HG03520 (cell line): ENCODE measurements around the gene ZNF747.
"Not testable (repeated sequence)": the region's sequence is repeated elsewhere in the genome, so short reads cannot be mapped to it uniquely, and the experiment has no call there.

ENCODE experiments used
- ATAC-seq: cut with Tn5 transposase; IDR thresholded peaks from one replicate; pipeline ENCODE4 v1.9.1; 2021; ENCODE audit warnings: mild to moderate bottlenecking, moderate library complexity; ENCODE audit not compliant: unreplicated experiment

Gene ZNF747

GRCh38 chr16:30535106-30535776, 583 bp upstream of the ZNF747 start:
- ATAC-seq, result no peak

- ATAC-seq, result peak; percentile 12
Measured at GRCh38 chr16:30533748-30534367, 800 bp downstream of the ZNF747 start.

GRCh38 chr16:30533146-30533522, 1.5 kb downstream of the ZNF747 start:
- ATAC-seq, result no peak

GRCh38 chr16:30532285-30533145, 2.1 kb downstream of the ZNF747 start:
- ATAC-seq, result no peak

- ATAC-seq, result no peak
Measured at GRCh38 chr16:30530163-30531037, 4.3 kb downstream of the ZNF747 start.

- ATAC-seq, result no peak
Measured at GRCh38 chr16:30528799-30529457, 5.7 kb downstream of the ZNF747 start.

GRCh38 chr16:30527635-30528178, 7.0 kb downstream of the ZNF747 start:
- no peak for ATAC-seq

GRCh38 chr16:30526823-30527634, 7.6 kb downstream of the ZNF747 start:
- peak; percentile 68 for ATAC-seq

GRCh38 chr16:30526137-30526822, 8.4 kb downstream of the ZNF747 start, which contains the start of gene ZNF768:
TSS of gene ZNF768 (minus strand) at chr16:30526566. CDS start at chr16:30526413, 153 bp downstream.
- ATAC-seq, result peak; percentile 21

GRCh38 chr16:30525844-30526136, 8.9 kb downstream of the ZNF747 start:
- ATAC-seq, result no peak

- ATAC-seq, result no peak
Measured at GRCh38 chr16:30524575-30525568, 9.8 kb downstream of the ZNF747 start.

GRCh38 chr16:30523768-30524574, 10.7 kb downstream of the ZNF747 start:
- no peak for ATAC-seq

GRCh38 chr16:30522702-30523463, 11.8 kb downstream of the ZNF747 start:
- ATAC-seq, result not testable (repeated sequence)

GRCh38 chr16:30521873-30522641, 12.6 kb downstream of the ZNF747 start:
- no peak for ATAC-seq

GRCh38 chr16:30521476-30521872, 13.2 kb downstream of the ZNF747 start:
- ATAC-seq, result no peak
